HG03575 (cell line): ENCODE results near the gene KIAA1217.
A peak's percentile ranks its signal among the peaks of the same experiment; 100 is the strongest.

Source experiments
- ATAC-seq: cut with Tn5 transposase; IDR thresholded peaks from one replicate; pipeline ENCODE4 v1.9.1; 2021; ENCODE audit not compliant: unreplicated experiment, insufficient number of reproducible peaks, low FRiP score; ENCODE audit errors: extremely low read depth

Gene KIAA1217

DNA sequence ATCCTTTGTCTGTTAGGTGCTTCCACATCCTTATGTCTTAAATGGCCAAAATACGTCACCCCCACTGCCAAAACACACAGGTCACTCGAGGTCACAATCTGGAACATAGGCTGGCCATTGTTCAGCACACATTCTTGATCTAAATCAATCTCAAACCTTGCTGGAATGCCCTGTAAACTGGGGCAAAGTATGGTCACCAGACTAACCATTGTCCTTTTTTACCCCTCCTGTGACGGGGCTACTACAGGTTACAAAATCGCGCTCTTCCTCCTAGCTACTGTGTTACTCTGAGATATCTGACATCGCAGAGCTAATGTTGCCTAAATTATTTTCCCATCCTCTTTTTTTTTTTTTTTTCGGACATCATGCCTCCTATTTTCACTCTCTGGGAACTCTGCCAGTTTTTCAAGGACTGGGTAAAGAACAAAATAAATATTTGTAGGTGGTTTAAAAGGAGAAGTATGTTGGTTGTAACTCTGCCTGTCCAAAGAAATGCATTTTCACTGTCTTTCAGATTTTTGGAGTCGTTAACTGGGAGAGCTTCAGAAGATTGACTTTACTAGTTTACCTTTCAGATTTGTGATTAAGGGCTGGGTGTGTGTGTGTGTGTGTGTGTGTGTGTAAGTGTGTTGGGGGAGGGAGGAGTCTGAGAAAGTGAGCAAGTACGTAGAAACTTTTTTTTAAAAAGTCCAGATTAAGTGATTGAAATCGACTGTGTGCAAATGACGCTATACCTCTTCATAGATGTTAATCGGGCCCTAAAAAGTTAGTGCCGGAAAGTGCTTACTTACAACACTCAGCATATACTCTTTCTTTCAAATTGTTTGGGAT is 942 bp upstream of the KIAA1217 start:
- no peak for ATAC-seq

DNA sequence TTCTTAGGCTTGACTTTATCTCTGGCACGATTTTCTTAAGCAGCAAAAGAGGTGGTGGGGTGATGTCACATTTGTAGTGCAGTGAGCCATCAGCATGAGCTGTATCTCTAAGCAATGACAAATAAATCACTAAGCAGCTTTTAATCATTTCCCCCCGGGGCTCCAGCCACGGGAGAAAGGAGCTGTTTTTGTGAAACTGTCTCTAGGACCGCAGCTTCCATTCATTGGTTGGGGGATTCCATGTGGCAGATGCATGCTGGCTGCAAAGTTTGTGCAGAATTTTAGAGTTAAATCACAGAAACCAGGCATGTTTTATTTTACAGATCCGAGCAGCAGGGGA is 464 bp downstream of the KIAA1217 start:
- ATAC-seq = no peak

DNA sequence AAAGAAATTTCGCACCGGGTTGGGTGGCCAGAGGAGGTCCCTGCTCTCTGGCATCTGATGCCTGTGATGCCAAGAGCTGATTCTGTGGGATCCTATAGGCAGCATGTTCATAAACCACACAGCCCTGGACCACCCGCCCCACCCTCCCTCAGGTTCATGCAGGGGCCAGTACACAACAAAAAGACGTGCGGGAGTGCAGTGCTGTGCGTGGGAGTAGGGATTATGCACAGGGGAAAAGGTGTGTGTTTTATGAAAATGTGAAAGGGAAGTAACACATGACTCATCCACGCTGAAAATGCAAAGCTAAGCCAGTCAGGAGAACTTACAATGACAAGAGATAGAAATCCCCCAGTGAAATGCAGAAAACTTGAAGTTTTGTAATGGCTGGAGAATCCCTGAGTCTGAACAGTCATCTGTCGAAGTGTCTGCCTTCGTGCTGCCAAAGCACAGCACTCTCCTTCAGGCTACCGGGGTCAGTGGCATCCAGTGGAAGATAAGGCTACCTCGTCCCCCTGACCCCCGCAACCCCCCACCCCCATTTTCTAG is 1.1 kb downstream of the KIAA1217 start:
- ATAC-seq = peak; percentile 66

DNA sequence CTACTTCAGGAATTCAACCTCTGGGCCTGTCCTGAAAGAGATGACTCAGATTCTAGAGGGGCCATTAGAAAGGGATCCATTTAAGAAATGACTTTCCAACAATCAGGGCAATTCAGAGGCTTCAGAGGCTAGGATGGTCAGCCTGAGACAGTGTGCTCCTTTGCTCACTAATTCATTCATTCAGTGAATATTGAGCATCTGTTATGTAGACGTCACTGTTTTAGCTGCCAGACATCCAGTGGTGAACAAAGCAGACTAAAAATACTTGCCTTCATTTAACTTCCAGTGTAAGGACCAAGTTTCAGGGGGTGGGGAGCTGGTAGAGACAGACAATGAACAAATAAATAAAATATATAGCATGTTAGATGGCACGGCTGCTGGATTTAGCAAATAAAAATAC is 1.6 kb downstream of the KIAA1217 start:
- no peak for ATAC-seq

DNA sequence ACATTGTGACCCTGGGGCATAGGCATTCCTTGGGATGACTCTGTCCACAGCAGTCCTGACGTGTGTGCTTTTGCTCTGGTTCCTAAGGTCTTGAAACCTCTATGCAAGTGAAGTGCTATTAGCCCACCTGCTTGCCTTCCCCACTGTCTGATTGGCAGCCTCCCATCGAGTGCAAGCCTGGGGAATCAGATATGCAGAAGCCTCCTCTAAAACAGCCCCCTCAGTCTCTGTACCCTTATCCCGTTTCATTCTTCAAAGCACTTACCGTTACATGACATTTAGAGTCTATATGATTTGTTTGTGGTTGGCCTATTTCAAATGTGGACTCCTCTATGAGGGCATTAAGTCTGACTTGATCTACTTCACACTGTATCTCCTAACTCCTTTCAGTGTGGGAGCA is 4.3 kb downstream of the KIAA1217 start:
- no peak for ATAC-seq

DNA sequence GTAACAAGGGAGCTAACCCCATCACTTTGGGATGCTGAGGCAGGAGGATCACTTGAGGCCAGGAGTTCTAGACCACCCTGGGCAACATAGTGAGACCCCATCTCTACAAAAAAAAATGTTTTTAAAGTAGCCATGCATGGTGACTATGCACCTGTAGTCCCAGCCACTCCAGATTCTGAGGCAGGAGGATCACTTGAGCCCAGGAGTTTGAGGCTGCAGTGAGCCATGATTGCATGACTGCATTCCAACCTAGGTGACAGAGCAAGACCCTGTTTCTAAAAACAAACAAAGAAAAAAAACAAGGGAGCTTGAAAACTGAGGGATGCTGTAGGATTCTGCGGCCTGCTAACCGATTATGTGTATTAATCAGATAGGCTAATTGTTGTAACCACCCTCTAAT is 4.9 kb downstream of the KIAA1217 start:
- no peak for ATAC-seq

DNA sequence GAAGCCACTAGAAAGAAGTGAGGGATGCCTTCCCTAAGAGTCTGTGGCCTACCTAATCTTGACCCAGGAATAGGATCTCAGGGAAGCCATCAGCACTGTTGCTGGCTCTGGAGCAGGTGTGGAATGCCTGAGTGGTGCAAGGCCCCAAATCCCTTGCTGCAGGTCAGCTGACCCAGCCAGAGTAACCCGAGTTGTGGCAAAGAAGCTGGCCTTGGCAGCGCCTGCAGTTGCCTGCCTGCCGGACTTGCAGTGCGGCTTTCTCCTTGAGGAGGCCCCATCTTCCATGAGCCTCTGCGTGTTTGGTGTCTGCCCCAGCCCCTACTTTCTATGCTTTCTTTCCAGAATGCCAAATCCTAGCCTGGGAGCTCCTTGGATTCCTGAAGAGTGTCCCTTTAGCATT is 5.8 kb downstream of the KIAA1217 start:
- no peak for ATAC-seq

DNA sequence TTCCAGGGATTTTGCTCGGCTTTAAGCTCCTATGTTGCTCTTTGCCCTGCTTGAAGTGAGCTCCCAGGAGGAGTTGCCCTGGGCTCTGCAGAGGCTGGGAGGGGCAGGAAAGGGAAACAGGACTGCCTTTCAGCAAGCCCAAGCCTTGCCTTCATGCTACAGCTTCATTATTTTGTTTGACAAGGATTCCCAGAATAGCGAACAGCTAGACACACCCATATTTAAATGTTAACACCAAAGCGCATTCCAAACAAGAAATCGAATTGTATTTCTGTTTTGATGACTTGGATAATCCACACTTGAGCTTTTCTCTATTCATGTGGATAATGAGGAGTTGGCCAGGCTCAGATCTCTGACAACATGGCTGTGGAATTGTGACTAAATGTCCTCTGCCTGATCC is 6.3 kb downstream of the KIAA1217 start:
- ATAC-seq = no peak

DNA sequence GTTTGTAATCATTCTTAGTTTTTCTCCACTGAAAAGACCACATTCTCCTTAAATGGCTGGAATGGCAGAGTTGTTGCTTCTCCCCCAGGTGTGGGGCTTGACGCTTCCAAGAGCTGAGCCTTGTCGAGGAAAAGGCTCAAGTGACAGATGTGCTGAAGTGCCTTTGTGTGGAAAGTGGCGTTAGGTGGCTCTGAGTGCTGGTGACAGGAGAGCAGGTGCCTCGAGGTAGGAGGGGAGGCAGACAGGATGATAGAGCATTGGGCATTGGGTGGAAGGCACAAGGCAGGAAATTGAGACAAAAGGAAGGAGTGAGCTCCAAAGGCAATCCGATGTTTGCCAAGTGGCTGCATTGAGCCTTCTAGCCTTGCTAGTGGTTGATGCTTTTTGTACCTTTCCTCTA is 6.7 kb downstream of the KIAA1217 start:
- ATAC-seq = no peak

DNA sequence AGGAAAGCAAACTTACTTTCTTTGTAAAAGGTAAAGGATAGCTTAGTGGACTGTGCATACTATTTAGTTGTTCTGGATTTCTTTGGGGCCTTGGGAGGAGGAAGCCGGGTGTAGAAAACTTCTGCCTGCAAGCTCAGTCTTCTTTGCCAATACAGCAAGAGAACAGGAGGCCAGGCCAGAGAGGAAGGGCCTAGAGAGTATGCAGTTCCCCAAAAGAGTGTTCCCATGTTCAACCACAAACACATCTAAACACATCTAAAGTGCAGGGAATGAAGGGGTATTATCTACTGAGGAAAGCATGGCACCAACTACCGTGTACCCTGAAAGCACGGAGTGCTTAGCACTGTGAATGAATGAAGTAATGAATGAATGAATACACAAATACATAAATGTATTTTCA is 11.0 kb downstream of the KIAA1217 start:
- ATAC-seq = no peak

DNA sequence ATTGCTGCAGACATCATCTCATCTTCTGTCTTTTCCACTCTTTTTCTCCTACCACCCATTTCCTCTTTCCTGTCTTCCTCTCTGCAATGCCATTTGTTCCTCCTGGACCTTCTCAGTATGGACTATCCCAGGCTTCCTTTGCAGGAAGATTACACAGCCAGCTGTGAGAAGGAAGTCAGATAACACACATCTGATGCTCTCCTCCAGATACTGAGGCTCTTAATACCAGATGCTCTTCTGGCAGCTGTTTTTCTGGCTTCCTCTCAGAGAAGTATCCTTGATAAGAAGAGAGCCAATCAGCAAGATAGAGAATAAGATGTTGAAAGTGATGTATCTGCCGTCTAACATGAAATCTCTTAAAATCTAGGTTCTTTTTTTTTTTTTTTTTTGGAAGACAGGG is 14.4 kb downstream of the KIAA1217 start:
- ATAC-seq = no peak

DNA sequence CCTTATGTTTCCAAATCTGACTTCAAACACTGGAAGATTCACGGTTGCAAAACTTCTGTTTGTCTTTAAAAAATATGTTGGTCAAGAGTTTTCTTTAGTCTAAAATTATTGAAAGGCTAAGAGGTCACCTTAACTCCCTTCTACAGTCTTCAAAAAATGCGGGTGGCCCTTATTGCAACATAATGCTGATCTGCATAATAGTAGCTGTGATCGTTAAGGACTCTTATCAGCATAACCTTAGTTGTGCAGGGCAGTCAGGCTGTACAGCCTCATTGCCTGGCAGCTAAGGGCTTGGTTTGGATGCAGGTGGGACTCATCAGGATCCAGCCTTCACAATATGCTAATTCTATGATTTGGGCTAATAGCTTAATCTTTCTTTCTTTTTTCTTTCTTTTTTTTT is 15.0 kb downstream of the KIAA1217 start:
- ATAC-seq = no peak

DNA sequence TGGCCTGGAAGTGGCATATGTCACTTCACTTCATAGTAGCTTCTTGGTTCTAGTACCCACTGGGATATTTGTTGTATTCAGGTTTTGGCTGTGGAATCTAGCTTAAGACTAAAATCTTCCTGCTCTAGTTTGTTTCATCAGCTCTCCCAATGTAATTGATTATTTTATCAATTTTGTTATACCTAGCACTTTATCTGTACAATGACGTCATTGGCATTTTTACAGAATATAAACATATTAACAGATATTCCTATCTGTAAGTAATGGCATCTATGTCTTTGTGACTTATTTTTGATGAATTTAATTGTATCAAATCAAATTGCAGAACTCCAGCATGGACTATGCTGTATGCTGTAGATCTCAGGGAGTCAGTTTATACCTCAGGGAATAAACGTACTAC is 19.7 kb downstream of the KIAA1217 start:
- ATAC-seq = no peak

DNA sequence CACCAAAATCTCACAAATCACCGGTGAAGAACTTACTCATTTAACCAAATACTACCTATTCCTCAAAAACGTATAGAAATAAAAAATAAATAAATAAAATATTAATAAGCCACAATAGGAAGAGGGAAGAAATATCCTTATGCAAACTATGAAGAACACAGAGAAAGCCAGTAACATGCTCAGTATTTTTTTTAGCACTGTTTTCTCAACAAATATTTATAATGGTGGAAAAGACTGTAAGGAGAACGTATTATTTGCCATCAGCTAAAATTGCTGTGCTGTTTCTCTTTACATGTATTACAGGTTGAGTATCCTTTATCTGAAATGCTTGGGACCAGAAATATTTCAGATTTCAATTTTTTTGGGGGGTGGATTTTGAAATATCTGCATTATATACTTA is 21.0 kb downstream of the KIAA1217 start:
- no peak for ATAC-seq

DNA sequence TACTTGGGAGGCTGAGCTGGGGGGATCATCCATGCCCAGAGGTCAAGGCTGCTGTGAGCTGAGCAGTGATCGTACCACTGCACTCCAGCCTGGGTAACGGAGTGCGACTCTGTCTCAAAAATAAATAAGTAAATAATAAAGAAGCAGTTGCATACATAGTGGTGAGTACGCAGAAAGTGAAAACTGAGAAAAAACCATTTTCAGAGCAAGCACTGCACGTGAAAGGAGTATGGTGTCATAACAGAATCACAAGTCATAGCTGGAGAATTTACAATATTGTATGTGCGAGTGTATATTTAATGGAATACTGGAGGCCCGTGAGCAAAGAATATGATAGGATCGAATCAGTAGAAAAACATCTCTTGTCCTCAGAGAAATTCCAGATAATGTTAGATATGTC is 22.3 kb downstream of the KIAA1217 start:
- no peak for ATAC-seq

DNA sequence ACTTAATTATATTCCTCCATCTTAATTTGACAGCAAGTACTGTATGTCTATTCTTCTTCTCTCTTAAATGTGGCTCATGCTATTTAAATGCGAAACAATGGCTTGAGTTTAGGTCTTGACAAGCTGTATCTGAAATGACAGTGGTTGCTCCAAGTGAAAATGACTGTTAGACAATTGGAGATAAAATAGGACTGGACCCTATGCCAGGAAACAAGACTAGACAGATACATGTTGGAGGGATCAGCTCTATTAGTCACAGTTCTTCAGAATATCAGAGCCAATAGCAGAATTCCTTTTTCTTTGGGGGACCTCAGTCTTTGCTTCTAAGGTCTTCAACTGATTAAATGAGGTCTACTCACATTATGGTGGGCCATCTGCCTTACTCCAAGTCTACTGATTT is 25.8 kb downstream of the KIAA1217 start:
- no peak for ATAC-seq

DNA sequence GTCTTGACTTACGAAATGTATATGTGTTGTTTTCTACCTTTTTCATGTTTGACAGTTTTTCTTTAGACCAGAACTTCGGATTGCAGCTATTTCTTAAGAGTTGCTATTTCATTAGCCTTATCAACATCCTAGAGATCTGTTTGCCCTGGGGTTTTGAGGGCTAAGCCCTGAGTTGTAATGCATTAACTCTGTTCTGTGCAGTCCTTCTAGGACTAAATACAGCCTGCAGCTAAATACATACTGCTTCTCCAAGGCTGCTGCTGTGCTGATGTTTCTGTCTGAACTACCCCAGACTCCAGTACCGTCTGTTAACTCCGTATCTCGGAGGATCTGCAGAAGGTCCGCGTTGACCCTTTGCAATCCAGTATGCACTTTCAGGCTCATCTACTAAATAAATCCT is 26.5 kb downstream of the KIAA1217 start:
- ATAC-seq = no peak

DNA sequence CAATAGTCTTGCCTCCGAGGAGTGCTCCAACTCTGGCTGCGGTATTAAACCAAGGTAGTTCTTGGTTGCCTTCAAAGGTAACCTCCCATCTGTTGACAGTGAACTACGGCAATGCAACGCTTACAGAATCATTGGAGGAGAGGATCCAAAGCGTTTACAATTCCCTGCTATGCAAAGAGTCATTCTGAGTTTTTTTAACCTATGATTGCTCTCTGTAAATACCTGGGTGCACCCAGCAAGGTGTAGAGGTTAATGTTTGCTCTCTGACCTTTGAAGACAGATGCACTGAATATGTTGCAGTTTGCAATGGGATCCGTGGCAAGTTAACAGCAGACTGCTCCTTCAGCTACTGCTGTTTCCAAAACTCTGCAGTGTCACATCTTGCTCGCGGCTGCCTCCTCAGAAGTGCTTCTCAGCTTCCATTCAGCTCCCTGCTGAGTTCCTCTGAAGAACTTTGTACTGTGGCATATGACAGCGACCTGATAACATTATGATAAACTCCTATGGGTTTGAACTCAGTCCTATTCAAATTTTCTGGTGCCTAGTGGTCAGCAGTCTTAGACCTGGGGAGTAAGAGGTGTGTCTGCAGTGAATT is 29.0 kb downstream of the KIAA1217 start:
- no peak for ATAC-seq

DNA sequence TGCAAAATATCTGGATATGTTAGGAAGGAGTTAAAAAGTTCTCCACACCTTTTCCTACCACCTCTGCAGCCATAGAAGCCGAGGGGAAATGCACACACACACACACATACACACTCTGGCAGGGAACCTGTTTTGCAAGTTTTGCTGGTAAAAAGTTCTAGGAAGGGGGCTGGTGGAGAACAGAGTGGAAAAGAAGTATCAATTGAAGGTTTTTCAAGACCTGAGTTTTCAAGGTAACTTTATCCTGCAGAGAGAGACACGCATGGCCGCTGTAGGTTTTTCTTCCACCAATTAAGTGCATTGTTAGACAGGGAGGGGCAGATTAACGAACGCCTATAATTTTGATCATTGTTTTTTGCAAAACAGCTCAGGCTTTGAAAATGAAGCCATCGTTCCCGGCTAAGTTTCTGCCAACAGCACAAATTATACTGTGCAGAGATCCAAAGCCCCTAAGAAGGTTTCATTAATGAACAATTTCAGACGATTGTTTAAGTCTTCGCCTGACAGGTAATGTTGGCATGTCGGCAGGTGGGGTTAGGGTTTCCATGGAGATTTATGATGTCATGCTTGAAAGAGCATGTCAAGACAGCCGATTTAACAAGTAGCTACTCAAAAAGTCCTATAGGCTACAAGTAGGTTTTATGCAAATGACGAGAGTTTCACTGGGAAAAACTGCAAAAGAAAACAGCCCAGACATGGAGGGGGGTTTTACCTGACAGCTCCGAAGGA is 29.7 kb downstream of the KIAA1217 start:
- no peak for ATAC-seq
